Epidermal melanocyte (primary cell): Measurements from ENCODE around the gene EPB41L4A.

ENCODE experiments used
- DNase-seq: peaks from one replicate; pipeline ENCODE4 v3.0.0; 2011; ENCODE audit warnings: low spot score; ENCODE audit not compliant: insufficient read length

The EPB41L4A gene

GRCh38 chr5:112312295-112313275 lies 106.5 kb downstream of the EPB41L4A start:
- no peak for DNase-seq

GRCh38 chr5:112310746-112311145 lies 108.3 kb downstream of the EPB41L4A start:
- DNase-seq: no peak

GRCh38 chr5:112308608-112309007 lies 110.5 kb downstream of the EPB41L4A start:
- DNase-seq: no peak

DNA sequence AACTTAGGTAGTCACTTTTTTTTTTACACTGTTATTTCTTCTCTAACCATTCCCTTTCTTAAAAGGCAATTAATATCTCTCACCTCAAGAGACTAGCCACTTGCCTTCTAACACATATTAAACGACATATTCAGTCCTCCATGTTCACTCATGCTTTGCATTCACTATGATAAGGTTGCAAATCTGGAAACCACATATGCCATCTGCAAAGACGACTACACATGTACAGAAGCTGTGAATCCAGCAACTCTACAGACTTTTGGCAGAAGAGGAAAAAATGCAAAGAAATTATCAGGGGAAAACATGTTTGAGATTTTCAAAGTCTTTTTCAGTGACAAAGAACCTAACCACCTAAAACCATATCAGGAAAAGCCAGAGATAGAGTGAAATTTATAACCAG lies 112.1 kb downstream of the EPB41L4A start:
- no peak for DNase-seq

GRCh38 chr5:112304743-112305142 lies 114.3 kb downstream of the EPB41L4A start:
- DNase-seq: no peak

GRCh38 chr5:112303685-112304084 lies 115.4 kb downstream of the EPB41L4A start:
- no peak for DNase-seq

DNA sequence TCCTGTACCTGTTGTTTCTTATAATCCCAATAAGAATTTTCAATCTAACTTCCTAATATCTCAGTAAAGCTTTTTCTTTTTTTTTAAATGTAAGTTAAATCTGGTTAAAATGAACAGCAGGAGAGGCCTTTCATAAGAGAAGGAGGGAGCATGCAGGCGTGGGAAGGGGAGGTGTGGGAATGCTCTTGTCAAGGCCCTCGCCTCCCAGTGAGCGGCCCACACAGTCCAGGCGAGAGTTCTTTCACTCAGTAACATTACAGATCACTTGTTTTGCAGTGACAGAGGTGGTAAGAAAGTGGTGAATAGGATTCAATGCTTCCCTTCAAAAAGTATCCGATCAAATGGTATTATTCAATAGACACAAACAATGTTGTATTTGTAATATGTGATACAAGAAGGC lies 125.0 kb downstream of the EPB41L4A start:
- DNase-seq: no peak

DNA sequence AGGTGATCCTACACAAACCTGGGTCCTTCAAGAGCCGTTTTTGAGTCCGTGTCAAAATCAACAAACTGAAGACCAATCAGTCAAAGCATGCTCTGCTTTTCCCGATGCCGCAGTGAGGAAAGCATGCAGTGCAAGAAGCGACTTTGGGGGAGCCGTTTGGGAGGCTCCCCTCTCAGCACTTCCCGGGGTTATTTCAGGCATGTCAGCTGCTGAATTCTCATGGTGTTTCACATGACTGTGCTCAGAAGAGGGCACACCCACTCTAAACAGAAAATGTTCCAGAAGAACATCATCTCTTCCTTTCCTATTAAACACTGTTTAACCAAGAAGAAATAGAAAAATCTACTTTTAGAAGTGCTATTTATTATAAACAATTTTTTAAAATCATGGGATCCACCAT lies 125.5 kb downstream of the EPB41L4A start:
- no peak for DNase-seq

GRCh38 chr5:112290691-112291090 lies 128.4 kb downstream of the EPB41L4A start:
- DNase-seq: no peak

DNA sequence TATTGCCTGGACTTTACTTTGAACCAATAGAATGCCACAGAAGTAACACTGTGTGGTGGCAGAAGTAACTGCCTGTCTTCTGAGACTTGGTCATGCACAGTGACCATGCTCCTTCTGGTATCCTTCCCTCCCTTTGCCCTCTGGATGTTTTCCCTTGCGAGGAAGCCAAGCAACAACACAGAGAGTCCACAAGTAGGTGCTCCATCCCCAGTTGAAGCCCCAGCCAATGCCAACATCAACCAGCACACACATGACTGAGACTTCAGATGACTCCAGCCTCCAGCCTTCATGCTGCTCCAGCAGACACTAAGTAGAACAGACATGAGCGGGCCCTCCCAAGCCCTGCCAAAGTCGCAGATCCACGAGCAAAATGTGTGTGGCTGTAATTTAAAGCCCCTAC lies 129.6 kb downstream of the EPB41L4A start:
- DNase-seq: no peak

DNA sequence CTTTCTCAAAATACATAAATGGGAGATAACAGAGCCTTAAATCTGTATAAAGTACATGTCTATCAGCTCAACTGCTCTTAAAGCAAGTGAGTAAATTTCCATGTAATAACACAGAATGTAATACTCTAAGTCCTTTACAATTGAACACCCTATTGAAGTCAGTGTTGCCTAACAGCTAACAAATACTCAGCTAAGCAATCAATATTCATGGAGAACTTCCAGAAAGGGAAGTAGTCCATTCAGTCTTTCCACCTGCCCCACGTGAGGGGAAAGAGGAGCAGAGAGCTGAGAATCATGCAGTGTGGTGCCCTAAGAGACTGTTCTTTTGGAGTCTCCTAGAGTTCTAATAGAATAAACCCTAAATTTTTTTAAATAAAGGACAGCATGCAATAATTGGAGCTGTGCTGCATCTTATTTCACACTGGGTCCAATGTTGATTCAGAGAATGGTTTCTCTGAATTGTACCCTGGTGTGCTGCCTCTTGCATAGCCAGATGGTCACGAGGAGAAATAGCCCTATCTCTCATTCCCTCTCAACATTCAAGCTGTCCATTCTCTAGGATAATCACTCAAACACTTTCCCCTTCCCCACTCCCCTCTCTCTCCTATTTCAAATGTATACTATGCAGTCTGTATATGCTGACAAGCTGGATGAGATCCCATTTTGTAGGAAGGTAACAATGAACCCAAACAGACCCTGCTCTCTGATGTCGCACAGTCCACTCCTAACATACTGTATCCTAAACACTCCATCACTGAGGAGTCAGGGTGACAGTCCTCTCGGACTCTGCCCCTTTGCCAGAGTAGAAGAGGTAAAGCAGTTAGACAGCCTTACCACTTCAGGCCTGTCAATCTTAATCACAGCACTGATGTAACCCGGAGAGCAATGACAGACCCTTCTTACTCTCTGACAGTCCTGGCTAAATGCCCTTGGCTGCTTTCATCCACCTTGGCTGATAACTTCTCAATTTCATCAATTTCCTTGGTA lies 134.8 kb downstream of the EPB41L4A start:
- no peak for DNase-seq

DNA sequence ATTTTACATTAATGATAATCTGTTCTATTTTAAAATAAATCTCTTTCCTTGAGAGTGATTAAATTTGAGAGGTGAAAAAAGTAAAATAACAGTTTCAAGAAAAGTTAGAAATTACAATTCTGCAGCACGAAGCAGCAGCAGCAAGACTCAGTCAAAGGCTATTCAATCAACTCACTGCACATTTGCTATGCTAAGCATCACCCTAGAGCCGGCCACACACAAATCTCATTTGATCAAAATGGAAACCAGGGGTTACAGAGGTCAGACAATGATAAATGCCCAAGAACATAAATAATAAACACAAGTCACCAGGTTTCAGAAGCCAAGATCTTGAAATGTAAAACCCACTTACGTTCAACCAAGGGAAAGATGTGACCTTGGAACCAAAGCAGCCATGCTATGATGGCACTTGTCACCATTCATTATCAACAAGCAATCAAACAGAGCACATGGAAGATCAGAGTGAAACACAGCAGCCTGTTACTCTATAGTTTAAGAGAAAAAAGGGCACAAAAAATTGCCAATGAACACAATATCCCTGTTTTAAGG lies 136.0 kb downstream of the EPB41L4A start:
- DNase-seq: no peak

DNA sequence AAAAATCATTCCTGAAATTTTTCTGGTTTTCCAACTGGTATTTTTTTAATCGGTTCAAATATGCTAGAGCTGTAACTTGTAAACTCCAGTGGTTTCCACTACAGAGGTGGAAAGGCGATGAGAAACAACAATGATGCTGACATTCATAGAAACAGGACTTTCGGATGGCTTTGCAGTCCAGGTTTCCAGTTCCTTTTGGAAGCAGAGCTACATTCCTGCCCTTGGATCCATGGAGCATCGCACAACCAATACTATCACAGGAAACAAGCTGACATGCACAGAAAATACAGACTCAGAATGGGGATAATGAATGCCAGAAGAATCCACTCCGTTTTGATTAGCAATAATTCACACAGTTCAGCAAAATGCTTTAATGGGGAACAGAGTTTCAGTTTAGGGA lies 140.0 kb downstream of the EPB41L4A start:
- no peak for DNase-seq

DNA sequence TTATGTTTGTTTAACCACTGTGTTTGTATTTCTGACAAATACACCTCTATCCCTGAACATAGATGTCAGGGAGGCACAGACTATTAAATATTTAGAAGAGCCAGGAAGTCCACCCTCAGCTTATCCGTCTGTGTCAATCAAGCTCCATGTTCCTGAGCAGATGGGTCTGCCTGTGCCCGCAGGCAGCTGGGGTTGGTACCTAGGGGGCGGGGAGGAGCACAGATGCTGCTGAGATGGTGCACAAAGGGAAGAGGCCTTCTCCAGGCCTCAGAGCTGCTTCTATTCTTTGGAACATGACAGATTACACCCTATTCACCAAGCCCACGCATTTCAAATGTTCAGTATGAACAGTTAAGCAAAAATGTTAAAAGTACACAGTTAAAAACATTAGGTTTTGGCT lies 142.1 kb downstream of the EPB41L4A start:
- DNase-seq: no peak

- no peak for DNase-seq
Observed at GRCh38 chr5:112275671-112276070, 143.4 kb downstream of the EPB41L4A start.

- no peak for DNase-seq
Observed at GRCh38 chr5:112270299-112271293, 148.5 kb downstream of the EPB41L4A start.

- DNase-seq: no peak
Observed at GRCh38 chr5:112267231-112267630, 151.8 kb downstream of the EPB41L4A start.

- no peak for DNase-seq
Observed at GRCh38 chr5:112264666-112265065, 154.4 kb downstream of the EPB41L4A start.

GRCh38 chr5:112264151-112264550 lies 154.9 kb downstream of the EPB41L4A start:
- DNase-seq: no peak

- no peak for DNase-seq
Observed at GRCh38 chr5:112263469-112263868, 155.6 kb downstream of the EPB41L4A start.
